ENCODE data around the gene PIGZ.

- TF ChIP-seq CTCF (IDR thresholded peaks at IDR 0.05) (no peak), POLR2A (IDR thresholded peaks at IDR 0.05) (no peak), POLR2AphosphoS5 (IDR thresholded peaks at IDR 0.05) (no peak)
Observed at GRCh38 chr3:196975349-196975748, 6.7 kb upstream of the PIGZ start.
